NCI-H146 treated with DMSO at 0.1 percent for 48 hours (cell line): ENCODE measurements around the gene ARHGAP42.
"Not testable (repeated sequence)": the region's sequence is repeated elsewhere in the genome, so short reads cannot be mapped to it uniquely, and the experiment has no call there.

Experiments
- DNase-seq: peaks from one replicate; lab custom pipeline; 2025; ENCODE audit not compliant: unreplicated experiment; lab: John Stamatoyannopoulos, UW

ARHGAP42 gene

GRCh38 chr11:101011881-101012280 is 324.8 kb downstream of the ARHGAP42 start:
- no peak for DNase-seq

DNA sequence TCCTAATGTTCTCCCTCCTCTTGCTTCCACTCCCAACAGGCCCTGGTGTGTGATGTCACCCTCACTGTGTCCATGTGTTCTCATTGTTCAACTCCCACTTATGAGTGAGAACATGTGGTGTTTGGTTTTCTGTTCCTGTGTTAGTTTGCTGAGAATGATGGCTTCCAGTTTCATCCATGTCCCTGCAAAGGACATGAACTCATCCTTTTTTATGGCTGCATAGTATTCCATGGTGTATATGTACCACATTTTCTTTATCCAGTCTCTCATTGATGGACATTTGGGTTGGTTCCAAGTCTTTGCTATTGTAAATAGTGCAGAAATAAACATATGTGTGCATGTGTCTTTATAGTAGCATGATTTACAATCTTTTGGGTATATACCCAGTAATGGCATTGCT is 326.6 kb downstream of the ARHGAP42 start:
- not testable (repeated sequence) for DNase-seq

DNA sequence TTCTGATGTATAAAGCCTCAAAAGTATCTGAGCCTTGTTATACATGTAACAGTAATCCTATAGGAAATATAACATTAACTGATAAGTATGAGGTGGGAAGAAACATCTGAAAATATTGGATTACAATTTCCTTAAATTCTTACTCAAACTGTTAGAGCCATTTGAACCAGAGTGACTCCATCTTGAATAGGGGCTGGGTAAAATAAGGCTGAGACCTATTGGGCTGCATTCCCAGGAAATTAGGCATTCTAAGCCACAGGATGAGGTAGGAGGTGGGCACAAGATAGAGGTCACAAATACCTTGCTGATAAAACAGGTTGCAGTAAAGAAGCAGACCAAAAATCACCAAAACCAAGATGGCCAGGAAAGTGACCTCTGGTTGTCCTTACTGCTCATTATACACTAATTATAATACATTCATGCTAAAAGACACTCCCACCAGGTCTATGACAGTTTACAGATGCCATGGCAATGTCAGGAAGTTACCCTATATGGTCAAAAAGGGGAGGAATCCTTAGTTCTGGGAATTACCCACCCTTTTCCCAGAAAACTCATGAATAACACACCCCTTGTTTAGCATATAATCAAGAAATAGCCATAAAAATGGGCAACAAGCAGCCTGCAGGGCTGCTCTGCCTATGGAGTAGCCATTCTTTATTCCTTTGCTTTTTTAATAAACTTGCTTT is 327.7 kb downstream of the ARHGAP42 start:
- no peak for DNase-seq

DNA sequence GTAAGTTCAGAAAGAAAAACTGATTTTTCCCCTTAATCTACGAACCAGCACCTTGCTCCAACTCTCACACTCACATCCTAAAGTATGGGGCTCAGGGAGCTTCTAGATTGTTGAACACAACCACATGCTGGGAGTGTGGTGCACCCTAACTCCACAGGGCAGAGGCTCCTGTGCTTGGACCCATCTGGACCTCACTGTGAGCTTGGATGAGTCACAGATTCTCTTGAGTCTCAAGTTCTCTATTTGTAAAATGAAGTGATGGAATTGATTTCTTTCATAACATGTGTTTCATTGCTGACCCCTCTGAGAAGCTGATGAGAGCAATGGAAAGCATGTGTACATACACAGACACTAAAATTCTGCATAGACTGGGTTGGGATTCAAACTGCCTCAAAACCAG is 332.8 kb downstream of the ARHGAP42 start:
- no peak for DNase-seq

DNA sequence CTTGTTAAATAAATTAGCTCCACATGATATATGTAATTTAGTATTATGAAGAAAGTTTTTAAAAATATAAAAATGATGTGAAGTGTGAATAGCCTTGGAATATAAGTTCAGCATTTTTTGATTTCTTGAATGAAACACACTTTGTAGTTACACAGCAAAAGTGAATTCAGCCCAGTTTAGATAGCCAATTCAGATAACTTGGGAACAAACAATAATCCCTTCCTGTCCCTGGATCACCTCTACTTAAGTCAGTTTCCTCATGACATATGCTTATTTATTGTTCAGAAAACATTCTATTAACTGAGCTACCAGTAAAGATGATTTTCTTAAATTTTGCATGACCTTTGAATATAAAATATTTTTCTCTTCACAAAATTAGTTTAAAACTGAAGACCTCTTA is 335.2 kb downstream of the ARHGAP42 start:
- DNase-seq = no peak

GRCh38 chr11:101028644-101029043 is 341.6 kb downstream of the ARHGAP42 start:
- no peak for DNase-seq

GRCh38 chr11:101030015-101030414 is 342.9 kb downstream of the ARHGAP42 start:
- no peak for DNase-seq

- DNase-seq = no peak
Observed at GRCh38 chr11:101030692-101031091, 343.6 kb downstream of the ARHGAP42 start.

DNA sequence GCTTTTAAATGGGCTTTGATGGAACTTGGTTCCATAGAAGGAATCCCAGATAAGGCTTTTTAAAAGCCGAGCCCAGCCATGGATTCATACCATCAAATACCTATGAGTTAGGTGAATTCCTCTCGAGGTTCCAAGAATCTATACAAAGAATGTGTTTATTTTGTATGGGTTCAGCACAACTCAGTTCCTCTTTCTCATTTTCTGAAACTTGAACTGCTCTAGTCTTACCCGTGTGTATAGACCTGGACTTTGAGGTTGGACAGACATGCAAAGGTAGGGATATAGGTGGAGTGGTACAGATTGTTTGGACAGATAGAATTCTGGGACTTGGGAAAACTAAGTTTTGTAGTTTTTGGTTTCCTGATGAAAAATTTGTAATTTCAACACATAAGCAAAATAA is 344.6 kb downstream of the ARHGAP42 start:
- DNase-seq = no peak

- DNase-seq = no peak
Observed at GRCh38 chr11:101032991-101033390, 345.9 kb downstream of the ARHGAP42 start.

DNA sequence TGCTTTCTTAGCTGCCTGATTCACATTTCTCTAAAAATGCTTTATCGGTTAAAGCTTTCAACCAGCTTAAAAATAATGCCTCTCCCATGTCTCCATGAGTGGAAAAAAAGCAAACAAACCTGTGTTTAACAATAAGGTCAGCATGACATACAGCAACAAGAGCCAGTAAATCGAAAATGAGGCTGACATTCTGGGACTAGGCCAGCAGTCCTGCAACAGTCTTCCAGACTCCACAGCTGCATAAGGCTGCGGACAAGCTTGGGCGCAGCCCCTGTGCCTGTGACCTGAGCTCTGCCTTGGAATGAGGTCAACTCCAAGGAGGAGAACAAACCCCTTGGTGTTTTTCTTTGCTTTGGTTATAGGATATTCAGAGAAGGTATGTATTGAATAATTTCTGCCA is 347.0 kb downstream of the ARHGAP42 start:
- DNase-seq = no peak

GRCh38 chr11:101035872-101036271 is 348.8 kb downstream of the ARHGAP42 start:
- DNase-seq = no peak
